ENCODE data around the gene CENPU.
"Not testable (repeated sequence)": the region's sequence is repeated elsewhere in the genome, so short reads cannot be mapped to it uniquely, and the experiment has no call there.

The CENPU gene

GRCh38 chr4:184733654-184734524, at the start of gene CENPU:
Gene CENPU, minus strand, starts transcription at chr4:184734096. Its CDS starts 34 bp downstream, at chr4:184734062.
- peak; percentile 97 for DNase-seq

- no peak for DNase-seq
These were observed 49.0 kb upstream of the CENPU start for GRCh38 chr4:184782731-184783373.

GRCh38 chr4:184779160-184779559, 45.3 kb upstream of the CENPU start:
- DNase-seq = not testable (repeated sequence)

- DNase-seq = no peak
These were observed 44.4 kb upstream of the CENPU start for GRCh38 chr4:184778325-184778724.

- DNase-seq = no peak
These were observed 42.9 kb upstream of the CENPU start for GRCh38 chr4:184776821-184777220.

GRCh38 chr4:184775854-184776555, 42.1 kb upstream of the CENPU start:
- no peak for DNase-seq

GRCh38 chr4:184774152-184774551, 40.3 kb upstream of the CENPU start:
- no peak for DNase-seq

GRCh38 chr4:184771416-184771815, 37.5 kb upstream of the CENPU start:
- no peak for DNase-seq

GRCh38 chr4:184769141-184769765, 35.4 kb upstream of the CENPU start:
- no peak for DNase-seq

- DNase-seq = no peak
These were observed 34.4 kb upstream of the CENPU start for GRCh38 chr4:184768296-184768695.

GRCh38 chr4:184766446-184766845, 32.5 kb upstream of the CENPU start:
- DNase-seq = no peak

GRCh38 chr4:184765473-184766340, 31.8 kb upstream of the CENPU start:
- no peak for DNase-seq

- no peak for DNase-seq
These were observed 30.7 kb upstream of the CENPU start for GRCh38 chr4:184764601-184765000.

GRCh38 chr4:184763150-184763780, 29.4 kb upstream of the CENPU start:
- no peak for DNase-seq

- no peak for DNase-seq
These were observed 28.2 kb upstream of the CENPU start for GRCh38 chr4:184762100-184762499.

GRCh38 chr4:184760681-184761080, 26.8 kb upstream of the CENPU start:
- DNase-seq = no peak

GRCh38 chr4:184757810-184758209, 23.9 kb upstream of the CENPU start:
- no peak for DNase-seq

GRCh38 chr4:184756399-184756798, 22.5 kb upstream of the CENPU start:
- no peak for DNase-seq

- DNase-seq = no peak
These were observed 21.4 kb upstream of the CENPU start for GRCh38 chr4:184755278-184755677.

- no peak for DNase-seq
These were observed 18.8 kb upstream of the CENPU start for GRCh38 chr4:184752496-184753275.

GRCh38 chr4:184751585-184751956, 17.7 kb upstream of the CENPU start:
- DNase-seq = no peak
